Suprapubic skin (tissue), 3 donors: ENCODE data around the gene GLG1.

Source experiments
- POLR2A ChIP-seq, 2 donors: fragments of 450-650 bp; IDR thresholded peaks; one replicate each; pipeline ENCODE4 v1.6.1; 2017; ENCODE audit warnings: antibody characterized with exemption in 2 of 2, mild to moderate bottlenecking in 2 of 2, moderate library complexity in 2 of 2
- TF ChIP-seq, protein P1 (sequence below), 2 donors: fragments of 200-600 bp in 1 of 2; fragments of 450-650 bp in 1 of 2; sonication (generic) in 1 of 2; IDR thresholded peaks; one replicate each; pipeline ENCODE4 v1.5.1; 2016 to 2019; ENCODE audit warnings: antibody characterized with exemption in 2 of 2, mild to moderate bottlenecking in 1 of 2, moderate library complexity in 1 of 2

DNA sequence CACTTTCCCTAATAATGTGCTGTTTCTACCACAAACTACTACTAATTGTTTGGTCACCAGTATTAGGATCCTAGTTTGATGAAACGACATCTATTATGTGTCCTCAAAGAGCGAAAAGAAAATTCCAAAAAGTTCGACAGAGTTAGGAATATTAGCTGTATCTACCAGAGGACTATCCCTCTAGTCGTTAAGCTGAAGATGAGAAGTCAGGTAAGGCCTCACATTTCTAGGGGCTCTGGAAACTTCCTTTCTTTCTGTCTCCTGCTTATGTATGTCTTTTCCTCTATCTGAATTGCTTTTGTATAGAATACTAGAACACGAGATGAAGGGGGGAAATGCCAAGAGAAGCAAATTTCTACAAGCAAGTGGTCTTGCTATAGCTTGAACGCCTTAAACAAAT lies 1.6 kb downstream of the GLG1 start:
- TF ChIP-seq, protein P1, sequence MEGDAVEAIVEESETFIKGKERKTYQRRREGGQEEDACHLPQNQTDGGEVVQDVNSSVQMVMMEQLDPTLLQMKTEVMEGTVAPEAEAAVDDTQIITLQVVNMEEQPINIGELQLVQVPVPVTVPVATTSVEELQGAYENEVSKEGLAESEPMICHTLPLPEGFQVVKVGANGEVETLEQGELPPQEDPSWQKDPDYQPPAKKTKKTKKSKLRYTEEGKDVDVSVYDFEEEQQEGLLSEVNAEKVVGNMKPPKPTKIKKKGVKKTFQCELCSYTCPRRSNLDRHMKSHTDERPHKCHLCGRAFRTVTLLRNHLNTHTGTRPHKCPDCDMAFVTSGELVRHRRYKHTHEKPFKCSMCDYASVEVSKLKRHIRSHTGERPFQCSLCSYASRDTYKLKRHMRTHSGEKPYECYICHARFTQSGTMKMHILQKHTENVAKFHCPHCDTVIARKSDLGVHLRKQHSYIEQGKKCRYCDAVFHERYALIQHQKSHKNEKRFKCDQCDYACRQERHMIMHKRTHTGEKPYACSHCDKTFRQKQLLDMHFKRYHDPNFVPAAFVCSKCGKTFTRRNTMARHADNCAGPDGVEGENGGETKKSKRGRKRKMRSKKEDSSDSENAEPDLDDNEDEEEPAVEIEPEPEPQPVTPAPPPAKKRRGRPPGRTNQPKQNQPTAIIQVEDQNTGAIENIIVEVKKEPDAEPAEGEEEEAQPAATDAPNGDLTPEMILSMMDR (IDR thresholded peaks at IDR 0.05) = no peak
- TF ChIP-seq POLR2A (IDR thresholded peaks at IDR 0.05) = no peak
